Measurements from ENCODE around the gene SNRPD3. TPM values are rescaled to one million over a fixed set of nuclear protein-coding genes. Genes with fewer than 3 reads are reported as not detected.

SNRPD3 gene
- total RNA-seq, 1 experiment from 2014 or later = 180 TPM

- no peak overlapping the region for H3K27ac Mint-ChIP-seq (ENCODE audit: unreplicated experiment)
- CTCF ChIA-PET = interaction anchor here (1.0 to 1.8 kb wide), 5 partner anchors 10 to 33 kb away, joined by 3 to 7 read pairs (median 6); partner anchors contain the start of genes GGT1 and GUCD1
- BruUV-seq (replicated peaks) = no TSS peak
- no peak for TF ChIP-seq CTCF (IDR thresholded peaks at IDR 0.05; ENCODE audit: unreplicated experiment)
- no peak overlapping the region for H3K4me3 Mint-ChIP-seq (ENCODE audit: low read depth, unreplicated experiment)
- no peaks in the 10 kb centered on the region for H3K27me3 Mint-ChIP-seq (ENCODE audit: unreplicated experiment)
- H3K4me1 Mint-ChIP-seq (ENCODE audit: low read depth, unreplicated experiment) = peaks cover 63% of the 10 kb centered on the region
- intact Hi-C loops (cut with micrococcal nuclease; ENCODE audit: unreplicated experiment) = no loop called here
- no peaks in the 10 kb centered on the region for H3K9me3 Mint-ChIP-seq (ENCODE audit: low read depth, unreplicated experiment)
- no peak for DNase-seq
- peaks cover 49% of the 10 kb centered on the region for H3K36me3 Mint-ChIP-seq (ENCODE audit: insufficient read depth, unreplicated experiment)
Observed at GRCh38 chr22:24587948-24588347, 32.1 kb downstream of the SNRPD3 start.

- no peaks in the 10 kb centered on the region for H3K9me3 Mint-ChIP-seq (ENCODE audit: low read depth, unreplicated experiment)
- H3K36me3 Mint-ChIP-seq (ENCODE audit: insufficient read depth, unreplicated experiment) = peaks cover 49% of the 10 kb centered on the region
- H3K4me1 Mint-ChIP-seq (ENCODE audit: low read depth, unreplicated experiment) = peaks cover 59% of the 10 kb centered on the region
- CTCF ChIA-PET = interaction anchor here (1.0 to 1.8 kb wide), 5 partner anchors 10 to 33 kb away, joined by 3 to 7 read pairs (median 6); partner anchors contain the start of genes GGT1 and GUCD1
- intact Hi-C loops (cut with micrococcal nuclease; ENCODE audit: unreplicated experiment) = no loop called here
- TF ChIP-seq CTCF (IDR thresholded peaks at IDR 0.05; ENCODE audit: unreplicated experiment) = no peak
- no peak overlapping the region for H3K27ac Mint-ChIP-seq (ENCODE audit: unreplicated experiment)
- H3K4me3 Mint-ChIP-seq (ENCODE audit: low read depth, unreplicated experiment) = no peak overlapping the region
- no TSS peak for BruUV-seq (replicated peaks)
- peak; percentile 93 for DNase-seq
- no peaks in the 10 kb centered on the region for H3K27me3 Mint-ChIP-seq (ENCODE audit: unreplicated experiment)
Observed at GRCh38 chr22:24588381-24588756, 32.6 kb downstream of the SNRPD3 start.

- TF ChIP-seq CTCF (IDR thresholded peaks at IDR 0.05; ENCODE audit: unreplicated experiment) = no peak
- Mint-ChIP-seq H3K36me3 (ENCODE audit: insufficient read depth, unreplicated experiment) (peaks cover 49% of the 10 kb centered on the region), H3K4me1 (ENCODE audit: low read depth, unreplicated experiment) (peaks cover 59% of the 10 kb centered on the region), H3K4me3 (ENCODE audit: low read depth, unreplicated experiment) (no peak overlapping the region), H3K9me3 (ENCODE audit: low read depth, unreplicated experiment) (no peaks in the 10 kb centered on the region), H3K27ac (ENCODE audit: unreplicated experiment) (no peak overlapping the region), H3K27me3 (ENCODE audit: unreplicated experiment) (no peaks in the 10 kb centered on the region)
- no TSS peak for BruUV-seq (replicated peaks)
- intact Hi-C loops (cut with micrococcal nuclease; ENCODE audit: unreplicated experiment) = no loop called here
- CTCF ChIA-PET = interaction anchor here (0.6 to 1.8 kb wide), 6 partner anchors 9 to 1105 kb away, joined by 3 to 7 read pairs (median 6); partner anchors contain the start of genes GGT1 and GUCD1
- DNase-seq = no peak
Observed at GRCh38 chr22:24588757-24589481, 33.1 kb downstream of the SNRPD3 start.

GRCh38 chr22:24589518-24590030, 33.8 kb downstream of the SNRPD3 start:
- intact Hi-C loops (cut with micrococcal nuclease; ENCODE audit: unreplicated experiment) = no loop called here
- no peaks in the 10 kb centered on the region for H3K9me3 Mint-ChIP-seq (ENCODE audit: low read depth, unreplicated experiment)
- peaks cover 49% of the 10 kb centered on the region for H3K36me3 Mint-ChIP-seq (ENCODE audit: insufficient read depth, unreplicated experiment)
- TF ChIP-seq CTCF (IDR thresholded peaks at IDR 0.05; ENCODE audit: unreplicated experiment) = no peak
- DNase-seq = no peak
- peaks cover 59% of the 10 kb centered on the region for H3K4me1 Mint-ChIP-seq (ENCODE audit: low read depth, unreplicated experiment)
- H3K27me3 Mint-ChIP-seq (ENCODE audit: unreplicated experiment) = no peaks in the 10 kb centered on the region
- H3K27ac Mint-ChIP-seq (ENCODE audit: unreplicated experiment) = no peak overlapping the region
- CTCF ChIA-PET = interaction anchor here (0.6 to 1.8 kb wide), 3 partner anchors 8 to 1106 kb away, joined by 3 to 5 read pairs (median 5); no protein-coding TSS in a partner anchor
- BruUV-seq (replicated peaks) = no TSS peak
- no peak overlapping the region for H3K4me3 Mint-ChIP-seq (ENCODE audit: low read depth, unreplicated experiment)

Measured in Calu3 (cell line).